NCI-H526 (cell line): Measurements from ENCODE around the gene EIF4EBP2.

Experiments used
- DNase-seq, 2 experiments: peaks; one replicate each; lab custom pipeline; 2025; lab: John Stamatoyannopoulos, UW

EIF4EBP2 gene

DNA sequence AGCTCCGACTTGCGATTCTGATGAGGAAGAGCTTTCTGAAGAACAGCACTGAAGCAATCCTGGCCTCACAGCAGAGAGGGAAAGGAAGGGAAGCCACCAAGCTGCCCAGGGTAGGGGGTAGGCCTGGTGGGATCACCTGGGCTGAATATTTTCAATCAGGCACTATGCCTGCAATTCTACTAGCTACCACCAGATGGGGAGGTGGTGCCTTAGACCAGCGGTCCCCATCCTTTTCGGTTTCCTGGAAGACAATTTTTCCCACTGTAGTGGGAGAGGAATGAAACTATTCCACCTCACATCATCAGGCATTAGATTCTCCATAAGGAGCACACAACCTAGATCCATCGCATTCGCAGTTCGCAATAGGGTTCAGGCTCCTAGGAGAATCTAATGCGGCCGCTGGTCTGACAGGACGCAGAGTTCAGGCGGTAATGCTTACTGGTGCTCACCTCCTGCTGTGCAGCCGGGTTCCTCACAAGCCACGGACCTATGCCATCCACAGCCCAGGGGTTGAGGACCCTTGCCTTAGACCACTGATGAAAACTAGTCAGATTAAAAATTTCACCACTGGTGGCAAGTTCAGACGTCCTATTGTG is 24.3 kb upstream of the EIF4EBP2 start:
- DNase-seq = peak; percentile 20 to 58

GRCh38 chr10:70380350-70381135 is 23.4 kb upstream of the EIF4EBP2 start:
- DNase-seq = no peak

DNA sequence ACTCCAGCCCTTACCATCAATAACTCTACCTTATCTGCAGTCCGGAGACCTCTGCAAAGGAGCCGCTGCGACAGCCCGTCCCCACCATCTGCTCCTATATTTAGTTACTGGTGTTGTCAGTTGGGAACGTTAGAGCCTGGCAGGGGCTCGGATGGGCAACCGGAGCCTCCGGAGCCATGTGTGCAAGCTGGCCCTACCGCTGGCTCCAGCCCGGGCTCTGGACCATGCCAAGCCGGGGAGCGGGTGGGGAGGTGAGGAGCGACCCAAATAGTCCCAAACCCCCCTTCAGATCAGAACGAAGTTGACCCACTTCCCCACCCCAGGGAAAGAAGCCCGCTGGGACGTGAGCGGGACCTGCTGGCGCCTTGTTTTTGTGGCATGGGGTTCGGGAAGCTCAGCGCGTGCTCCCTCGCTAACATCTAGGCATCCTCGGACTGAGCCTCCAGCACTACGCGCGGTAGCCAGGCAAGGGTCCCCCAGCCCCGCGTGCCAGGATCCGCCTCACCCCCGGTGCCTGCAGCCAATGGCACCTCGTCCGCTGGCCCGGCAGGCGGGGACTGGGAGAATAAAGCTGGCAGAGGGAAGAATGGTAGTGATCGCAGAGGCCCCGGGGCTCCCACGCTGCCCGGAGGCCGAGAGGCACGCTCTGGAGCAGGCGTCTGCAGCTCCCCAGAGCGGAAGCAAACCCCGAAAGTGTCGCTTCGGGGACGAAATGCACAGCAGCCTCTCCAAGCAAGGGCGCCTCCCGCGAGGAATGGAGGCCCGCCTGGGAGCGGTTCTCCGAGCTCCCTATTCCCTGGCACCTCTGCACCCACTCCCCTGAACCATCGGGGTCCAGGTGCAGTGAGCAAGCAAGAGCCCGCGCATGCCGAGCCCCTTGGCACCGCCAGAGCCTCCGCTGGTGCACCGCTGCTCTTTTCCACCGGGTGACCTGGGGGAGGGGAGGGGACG is 22.2 kb upstream of the EIF4EBP2 start:
- peak; percentile 20 to 67 for DNase-seq

DNA sequence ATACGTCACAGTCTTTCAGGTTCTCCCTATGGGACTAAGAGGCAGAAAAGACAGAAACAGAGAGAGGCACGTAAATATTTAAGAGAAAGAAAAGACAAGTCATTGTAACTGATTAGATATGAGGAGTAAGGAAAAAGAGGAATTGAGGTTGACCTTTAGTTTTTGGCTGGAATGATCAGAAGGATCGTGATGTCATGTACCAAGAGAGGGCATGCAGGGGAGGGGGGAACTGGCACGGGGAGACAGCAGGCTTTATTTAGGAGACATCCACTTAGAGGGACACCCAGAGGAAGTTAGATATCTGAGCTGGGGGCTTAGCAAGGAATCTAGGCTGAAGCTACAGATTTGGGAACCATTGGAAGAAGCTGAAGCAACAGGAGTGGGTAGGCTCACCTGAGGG is 12.3 kb upstream of the EIF4EBP2 start:
- DNase-seq = no peak

GRCh38 chr10:70396140-70396539 is 7.8 kb upstream of the EIF4EBP2 start:
- DNase-seq = no peak

- DNase-seq = no peak
These were observed 4.8 kb upstream of the EIF4EBP2 start for GRCh38 chr10:70399177-70399576.

- no peak for DNase-seq
These were observed 386 bp upstream of the EIF4EBP2 start for GRCh38 chr10:70403483-70404035.

GRCh38 chr10:70404787-70405036 is 767 bp downstream of the EIF4EBP2 start:
- no peak for DNase-seq

DNA sequence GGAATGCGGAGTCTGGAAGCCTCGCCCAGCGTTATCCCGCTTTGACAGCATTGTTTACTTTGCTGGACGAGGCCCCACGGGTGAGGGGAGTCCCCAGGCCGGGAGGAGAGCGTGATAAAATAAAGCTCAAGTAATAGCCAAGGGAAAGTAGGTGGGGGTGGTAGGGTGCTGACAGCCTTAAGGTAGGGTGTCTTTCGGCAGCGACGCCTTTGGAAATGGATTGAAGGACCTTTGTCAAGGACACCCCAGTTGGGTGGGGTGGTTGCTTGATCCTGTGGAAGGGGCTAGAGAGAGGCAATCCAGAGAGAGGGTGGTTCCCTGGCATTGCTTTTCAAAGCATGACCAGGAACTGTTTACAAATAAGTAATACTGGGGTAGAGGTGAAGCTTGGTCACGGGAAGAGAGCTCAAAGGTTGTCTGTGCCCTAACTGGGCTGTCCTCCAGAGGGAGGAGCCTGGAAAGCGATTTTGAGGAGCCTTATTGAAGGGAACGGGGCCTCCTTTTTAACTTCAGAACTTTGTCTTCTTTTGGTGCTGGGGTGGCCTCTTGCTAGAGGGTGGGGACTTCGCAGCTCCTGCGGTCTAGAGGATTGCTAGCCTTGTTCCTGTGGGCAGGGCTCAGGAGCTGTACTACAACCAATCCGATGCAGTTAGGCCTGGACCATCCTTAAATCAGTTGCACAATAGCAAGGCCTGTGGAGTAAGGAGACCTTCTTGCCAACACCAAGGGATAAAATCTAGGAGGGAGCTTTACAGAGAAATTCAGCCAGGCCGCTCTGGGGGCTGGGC is 1.3 kb downstream of the EIF4EBP2 start:
- DNase-seq = no peak

DNA sequence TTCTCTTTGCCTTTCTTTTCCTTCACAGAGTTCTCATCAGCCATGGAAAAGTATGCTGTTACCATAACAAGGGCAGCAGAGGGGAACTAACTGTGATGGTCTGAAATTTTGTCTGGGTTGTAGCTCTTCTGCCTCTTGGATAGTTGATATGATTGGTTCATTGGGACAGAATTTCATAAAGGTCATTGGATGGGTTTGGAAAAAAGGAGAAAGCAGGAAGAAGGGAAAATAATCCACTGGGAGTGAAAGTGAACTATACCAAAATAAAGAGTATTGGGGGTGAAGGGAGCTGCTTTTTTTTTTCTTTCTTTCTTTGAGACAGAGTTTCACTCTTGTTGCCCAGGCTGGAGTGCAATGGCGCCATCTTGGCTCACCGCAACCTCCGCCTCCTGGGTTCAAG is 5.8 kb downstream of the EIF4EBP2 start:
- DNase-seq = no peak

DNA sequence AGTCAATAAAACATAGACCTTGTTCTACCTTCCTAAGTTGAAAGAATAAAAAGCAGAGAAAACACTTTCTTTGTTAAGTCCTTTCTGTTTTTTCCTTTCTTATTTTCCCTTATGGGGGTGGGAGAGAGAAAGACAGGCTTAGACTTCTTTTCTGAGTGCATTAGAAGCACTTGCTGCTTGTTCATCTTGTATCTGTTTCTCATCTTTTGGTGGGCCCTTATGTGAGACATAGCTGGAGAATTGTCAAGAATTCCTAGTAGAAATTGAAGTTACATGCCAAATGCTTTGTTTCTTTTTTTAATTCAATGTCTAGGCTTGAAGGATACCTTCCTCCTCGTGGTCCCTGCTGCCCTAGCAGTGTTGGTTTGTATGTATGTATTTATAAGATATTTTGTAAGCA is 6.7 kb downstream of the EIF4EBP2 start:
- no peak for DNase-seq

- no peak for DNase-seq
These were observed 8.4 kb downstream of the EIF4EBP2 start for GRCh38 chr10:70412356-70412755.

- DNase-seq = no peak
These were observed 13.6 kb downstream of the EIF4EBP2 start for GRCh38 chr10:70417568-70417967.

DNA sequence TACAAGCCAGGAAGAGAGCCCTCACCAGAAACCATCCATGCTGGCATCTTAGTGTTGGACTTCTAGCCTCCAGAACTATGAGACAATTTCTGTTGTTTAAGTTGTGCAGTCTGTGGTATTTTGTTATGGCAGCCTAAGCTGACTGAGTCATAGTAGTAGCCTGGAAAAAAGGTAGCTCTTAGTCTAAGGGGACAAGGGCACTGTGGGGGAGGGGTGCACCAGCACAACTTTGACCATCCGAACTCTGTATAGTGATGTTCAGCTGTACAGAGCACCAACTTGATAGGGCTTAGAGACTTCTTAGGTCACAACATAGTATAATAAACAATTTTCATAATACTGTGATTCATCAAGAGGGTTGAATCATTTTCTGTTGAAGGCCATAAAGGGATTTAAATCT is 14.3 kb downstream of the EIF4EBP2 start:
- DNase-seq = no peak

DNA sequence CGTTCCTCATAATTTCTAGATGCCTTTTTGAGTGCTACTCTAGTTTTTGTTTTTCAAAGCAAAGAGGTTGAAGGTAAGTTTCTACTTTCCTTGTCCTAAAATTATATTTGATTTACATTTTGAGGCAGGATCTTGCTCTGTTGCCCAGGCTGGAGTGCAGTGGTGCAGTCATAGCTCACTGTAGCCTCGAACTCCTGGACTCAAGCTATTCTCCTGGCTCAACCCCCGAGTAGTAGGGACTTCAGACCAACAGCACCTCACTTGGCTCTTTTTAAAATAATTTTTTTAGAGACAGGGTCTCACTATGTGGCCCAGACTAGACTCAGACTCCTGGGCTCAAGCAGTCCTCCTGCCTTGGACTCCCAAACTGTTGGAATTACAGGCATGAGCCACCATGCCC is 14.8 kb downstream of the EIF4EBP2 start:
- no peak for DNase-seq

DNA sequence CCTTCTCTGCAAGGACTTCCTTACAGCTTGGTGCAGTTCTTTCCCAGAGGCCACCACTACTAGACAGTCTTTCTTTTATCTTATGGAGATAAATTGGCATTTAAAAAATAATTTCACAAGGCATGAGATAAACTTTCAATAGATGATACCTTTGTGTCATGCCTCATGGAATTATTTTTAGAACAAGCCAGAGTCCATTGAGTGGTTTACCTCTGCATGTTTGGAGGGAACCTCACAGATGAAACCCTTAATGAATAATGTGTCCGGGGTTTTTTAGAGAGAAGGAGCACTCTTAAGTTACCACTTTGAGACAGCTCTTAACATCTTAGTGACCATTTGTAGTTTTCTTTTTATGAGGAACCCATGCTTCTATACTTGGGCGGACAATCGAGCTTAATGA is 20.4 kb downstream of the EIF4EBP2 start:
- no peak for DNase-seq

- DNase-seq = no peak
These were observed 21.2 kb downstream of the EIF4EBP2 start for GRCh38 chr10:70425096-70425495.

DNA sequence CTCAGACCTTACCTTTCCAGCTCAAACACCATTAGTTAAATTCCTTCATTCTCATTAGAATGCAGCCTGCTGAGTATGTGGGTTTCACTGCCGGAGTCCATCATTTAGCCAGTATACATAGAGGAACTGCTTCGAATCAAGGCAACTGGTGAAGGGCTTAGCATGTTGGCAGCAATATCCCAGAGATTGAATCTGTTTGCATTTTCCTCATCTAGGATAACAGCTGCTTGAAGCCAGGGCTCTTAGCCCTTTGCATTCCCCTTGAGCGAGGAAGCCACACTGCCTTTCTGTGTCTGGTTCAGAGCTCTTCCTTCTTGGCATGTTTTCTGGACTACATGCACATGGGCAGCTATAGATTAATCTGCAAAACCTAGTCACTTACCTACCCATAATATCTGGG is 22.9 kb downstream of the EIF4EBP2 start:
- DNase-seq = no peak

DNA sequence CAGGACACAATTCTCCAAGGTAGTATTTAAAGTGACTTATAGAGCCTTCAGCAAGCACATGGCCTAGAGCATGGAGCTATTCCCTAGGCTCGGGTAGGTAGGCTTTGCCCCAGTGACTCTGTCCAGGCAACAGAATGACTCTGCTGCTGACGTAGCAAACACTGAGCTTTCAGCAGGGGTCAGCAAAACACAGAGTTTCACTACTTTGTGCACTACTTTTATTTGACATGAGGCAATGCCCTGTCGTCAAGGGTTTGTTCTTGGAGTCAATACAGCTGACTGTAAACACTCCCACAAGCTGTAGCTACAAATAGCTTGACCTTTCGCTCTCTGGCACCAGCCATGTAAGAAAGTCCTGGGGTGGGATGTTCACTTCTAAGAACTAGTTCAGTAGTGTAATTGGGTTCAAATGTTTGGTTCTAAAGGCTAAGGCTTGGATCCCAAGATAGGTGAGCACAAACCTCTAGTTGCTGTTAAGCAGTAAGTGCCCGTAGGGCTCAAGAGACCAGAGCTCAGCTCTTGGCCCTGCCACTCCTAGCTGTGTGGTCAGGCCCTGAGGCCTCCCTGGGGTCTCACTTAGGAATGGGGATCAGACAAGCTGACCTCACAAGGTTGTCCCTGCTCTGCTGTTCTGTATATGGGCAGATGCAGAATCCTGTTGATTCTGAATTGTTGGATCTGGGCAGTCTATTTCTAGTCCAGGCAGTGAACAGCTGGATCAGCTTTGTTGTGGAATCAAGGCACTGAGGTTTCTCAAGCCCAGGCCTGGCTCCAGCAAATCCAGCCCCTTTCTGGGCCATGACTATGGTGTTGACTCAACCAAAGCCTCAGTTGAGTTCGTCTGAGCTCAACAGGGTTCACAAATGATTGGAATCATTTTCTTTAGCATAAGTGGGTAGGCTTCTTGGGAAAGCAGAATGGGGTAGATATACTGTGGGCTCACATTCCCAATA is 26.8 kb downstream of the EIF4EBP2 start:
- DNase-seq = no peak

DNA sequence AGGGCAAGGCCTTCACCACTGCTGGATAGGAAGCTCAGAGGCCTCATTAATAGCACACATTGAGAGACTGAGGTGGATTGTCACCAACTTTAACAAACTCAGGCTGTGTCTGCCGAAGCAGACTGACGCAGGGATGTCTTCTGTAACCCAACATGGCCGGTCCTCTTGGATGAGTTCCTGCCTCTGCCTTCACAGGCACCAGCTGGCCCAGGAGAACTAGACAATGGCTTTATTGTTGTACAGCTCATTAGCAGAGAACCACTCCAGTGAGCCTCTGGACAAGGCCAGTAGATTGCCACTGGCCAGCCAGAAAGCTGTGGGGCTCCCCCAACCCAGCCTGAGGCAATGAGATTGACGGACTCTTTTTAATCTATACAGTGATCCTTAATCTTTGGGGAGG is 28.2 kb downstream of the EIF4EBP2 start:
- DNase-seq = peak; percentile 8 to 57
